ENCODE measurements around the gene RUNX1.

- TF ChIP-seq GATA3 (IDR thresholded peaks at IDR 0.05; ENCODE audit: low read depth, low read length) (no peak), GATA2 (IDR thresholded peaks at IDR 0.05; ENCODE audit: low read depth, low read length) (no peak)
These were observed 68.5 kb downstream of the RUNX1 start for GRCh38 chr21:34980423-34981115.
